Body of pancreas (tissue), 4 donors: Measurements from ENCODE around the gene KCNT2. TPM values are rescaled to one million over a fixed set of nuclear protein-coding genes. Genes with fewer than 3 reads are reported as not detected.

Source experiments
- ATAC-seq: fragments of 150-250 bp; one replicate; pipeline ENCODE4 v1.9.1; 2016
- DNase-seq, 4 donors: peaks; one replicate each; pipeline ENCODE4 v3.0.0-alpha.2; 2019
- H3K27ac ChIP-seq, 4 donors: fragments of 200-600 bp; sonication (generic); 1 replicate in 3 of 4; 2 replicates in 1 of 4; pipeline versions ENCODE4 v1.5.1 to v1.6.1; 2016 to 2019; ENCODE audit warnings: mild to moderate bottlenecking in 1 of 4, mixed read lengths in 1 of 4, moderate library complexity in 1 of 4
- H3K27me3 ChIP-seq, 2 donors: fragments of 200-600 bp; sonication (generic); one replicate each; pipeline ENCODE4 v1.6.0; 2016; ENCODE audit warnings: mild to moderate bottlenecking in 1 of 2
- H3K36me3 ChIP-seq, 2 donors: fragments of 200-600 bp; sonication (generic); replicated peaks in 1 of 2; 2 replicates each; pipeline ENCODE4 v1.5.1; 2016; ENCODE audit warnings: low read depth in 2 of 2; ENCODE audit not compliant: insufficient read depth in 1 of 2
- H3K4me1 ChIP-seq: fragments of 200-600 bp; sonication (generic); one replicate; pipeline ENCODE4 v1.6.0; 2016
- H3K4me3 ChIP-seq, 2 donors: fragments of 200-600 bp; sonication (generic); 1 replicate in 1 of 2; 2 replicates in 1 of 2; pipeline ENCODE4 v1.5.1; 2016 to 2019
- H3K9me3 ChIP-seq, 3 donors: fragments of 200-600 bp; sonication (generic); 1 replicate in 2 of 3; 2 replicates in 1 of 3; pipeline ENCODE4 v1.5.1; 2016
- CTCF ChIP-seq, 7 experiments: fragments of 450-650 bp in 4 of 7; fragments of 200-600 bp in 3 of 7; sonication (generic) in 3 of 7; IDR thresholded peaks; one replicate each; pipeline ENCODE4 v1.5.1; 2016 to 2019; ENCODE audit warnings: antibody characterized with exemption in 7 of 7
- POLR2A ChIP-seq, 3 donors: fragments of 450-650 bp; IDR thresholded peaks; one replicate each; pipeline ENCODE4 v1.6.1; 2016; ENCODE audit warnings: antibody characterized with exemption in 3 of 3, mild to moderate bottlenecking in 2 of 3
- WGBS, 2 donors: methylation state at CpG; one replicate each; pipeline ENCODE4 v1.1.5; 2017; 5-methylcytosine and 5-hydroxymethylcytosine counted together
- intact Hi-C: fragments of 100-400 bp; cut with DNase I; formaldehyde crosslinking; loops from one replicate; pipeline ENCODE4 v1.15.1; 2023
- total RNA-seq, 2 donors: library from RNA; depleted of rRNA; stranded (reverse); fragments of >200 nt; gene quantifications; one replicate each; pipeline ENCODE4 v1.1.0, GENCODE V29; 2016

KCNT2 gene
- total RNA-seq, 2 donors from 2014 or later, result 0.78 to 0.99 TPM

- H3K27me3 ChIP-seq, result no peaks in the 10 kb centered on the region
- no peak overlapping the region for H3K27ac ChIP-seq
- ATAC-seq (no peak), DNase-seq (peak in 3 of 4 donors; percentile 12 to 19 (median 17))
- H3K4me1 ChIP-seq, result no peaks in the 10 kb centered on the region
- no peaks in the 10 kb centered on the region for H3K36me3 ChIP-seq
- no peaks in the 10 kb centered on the region for H3K9me3 ChIP-seq
- intact Hi-C loops, result no loop called here
- no peak for TF ChIP-seq POLR2A (IDR thresholded peaks at IDR 0.05)
- peak in 6 of 7 experiments; percentile 14 to 42 (median 32) for TF ChIP-seq CTCF (IDR thresholded peaks at IDR 0.05)
- H3K4me3 ChIP-seq, result no peak overlapping the region
- WGBS, 2 donors, result 36 to 38% methylated on average over 8 of the region's 8 CpGs
Observed at GRCh38 chr1:196317535-196318522, 290.4 kb downstream of the KCNT2 start.

GRCh38 chr1:196312739-196313138 is 295.5 kb downstream of the KCNT2 start:
- no peaks in the 10 kb centered on the region for H3K4me1 ChIP-seq
- no peak overlapping the region for H3K4me3 ChIP-seq
- no peak for ATAC-seq
- no peaks in the 10 kb centered on the region for H3K36me3 ChIP-seq
- H3K9me3 ChIP-seq, result no peaks in the 10 kb centered on the region
- no peaks in the 10 kb centered on the region for H3K27me3 ChIP-seq
- intact Hi-C loops, result no loop called here
- TF ChIP-seq POLR2A (IDR thresholded peaks at IDR 0.05) (no peak), CTCF (IDR thresholded peaks at IDR 0.05) (no peak)
- WGBS, 2 donors, result 76 to 84% methylated on average over 1 of the region's 1 CpG
- no peak for DNase-seq
- no peak overlapping the region for H3K27ac ChIP-seq

GRCh38 chr1:196309386-196309785 is 298.9 kb downstream of the KCNT2 start:
- ATAC-seq, result no peak

GRCh38 chr1:196308176-196308575 is 300.1 kb downstream of the KCNT2 start:
- DNase-seq, result no peak
- WGBS, 2 donors, result 74 to 84% methylated on average over 1 of the region's 1 CpG
- intact Hi-C loops, result no loop called here
- Histone ChIP-seq H3K9me3 (no peaks in the 10 kb centered on the region), H3K27me3 (no peaks in the 10 kb centered on the region), H3K4me1 (no peaks in the 10 kb centered on the region), H3K4me3 (no peak overlapping the region), H3K27ac (no peak overlapping the region), H3K36me3 (no peaks in the 10 kb centered on the region)
- no peak for ATAC-seq
- TF ChIP-seq POLR2A (IDR thresholded peaks at IDR 0.05), result no peak
- TF ChIP-seq CTCF (IDR thresholded peaks at IDR 0.05), result no peak

More at GRCh38 chr1:196309386-196309785, 298.9 kb downstream of the KCNT2 start:
- Histone ChIP-seq H3K27me3 (no peaks in the 10 kb centered on the region), H3K4me1 (no peaks in the 10 kb centered on the region), H3K36me3 (no peaks in the 10 kb centered on the region), H3K27ac (no peak overlapping the region), H3K4me3 (no peak overlapping the region), H3K9me3 (no peaks in the 10 kb centered on the region)
- intact Hi-C loops, result no loop called here
- WGBS, 2 donors, result 34 to 37% methylated on average over 1 of the region's 1 CpG
- TF ChIP-seq CTCF (IDR thresholded peaks at IDR 0.05) (peak in 1 of 7 experiments; percentile 3), POLR2A (IDR thresholded peaks at IDR 0.05) (no peak)
- DNase-seq, result no peak
